GM12874 (cell line): Measurements from ENCODE around the gene WNT7A.

ENCODE experiments used
- CTCF ChIP-seq: IDR thresholded peaks from 2 replicates; pipeline ENCODE4 v1.5.1; 2011; ENCODE audit warnings: low read depth, mild to moderate bottlenecking, control low read depth, low read length, moderate library complexity; ENCODE audit not compliant: insufficient read depth

WNT7A gene

GRCh38 chr3:13801361-13802204 lies 78.3 kb downstream of the WNT7A start:
- no peak for TF ChIP-seq CTCF

GRCh38 chr3:13800064-13800463 lies 79.8 kb downstream of the WNT7A start:
- no peak for TF ChIP-seq CTCF

GRCh38 chr3:13798401-13798800 lies 81.5 kb downstream of the WNT7A start:
- no peak for TF ChIP-seq CTCF

- no peak for TF ChIP-seq CTCF
These were observed 83.0 kb downstream of the WNT7A start for GRCh38 chr3:13796701-13797460.

- TF ChIP-seq CTCF = no peak
These were observed 84.1 kb downstream of the WNT7A start for GRCh38 chr3:13795816-13796215.

GRCh38 chr3:13794322-13794721 lies 85.5 kb downstream of the WNT7A start:
- no peak for TF ChIP-seq CTCF

- no peak for TF ChIP-seq CTCF
These were observed 86.4 kb downstream of the WNT7A start for GRCh38 chr3:13793451-13793850.
